ENCODE results near the gene RIC3. TPM values are rescaled to one million over a fixed set of nuclear protein-coding genes. Genes with fewer than 3 reads are reported as not detected.

Gene RIC3
- total and polyA plus RNA-seq, 2 donors (not counting 3 experiments of a cell fraction or from before 2014, with no cell fraction given), result not detected

DNA sequence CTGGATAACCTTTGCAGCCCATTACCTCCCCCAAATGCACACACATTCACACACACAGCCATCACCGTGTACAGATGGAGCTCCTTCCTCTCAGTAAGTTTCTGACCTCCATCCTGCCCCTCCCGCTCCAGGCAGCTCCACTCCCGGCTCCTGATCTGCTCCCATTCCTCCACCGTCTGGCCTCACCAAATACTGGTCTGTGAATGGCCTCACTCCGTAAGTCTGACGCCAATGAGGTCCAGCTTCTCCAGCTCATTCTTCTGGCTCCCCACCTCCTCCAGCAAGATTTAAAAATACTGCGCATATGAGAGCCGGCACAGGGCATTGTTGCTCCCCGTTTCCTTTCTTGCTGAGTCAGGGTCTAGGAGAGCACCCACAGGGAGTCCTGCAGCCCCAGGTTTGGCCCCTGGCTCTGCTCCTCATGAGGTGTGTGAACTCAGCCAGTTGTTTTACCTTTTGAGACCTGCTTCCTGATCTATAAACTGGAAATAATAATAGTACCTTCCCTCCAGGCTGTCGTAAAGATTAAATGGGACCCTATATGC lies 101.8 kb downstream of the RIC3 start:
- no peak overlapping the region for H2AFZ ChIP-seq (ENCODE audit: low read depth, low read length)
- H4K20me1 ChIP-seq (replicated peaks; ENCODE audit: control insufficient read depth, extremely low read depth, insufficient read depth, low read length), result no peaks in the 10 kb centered on the region
- DNase-seq (ENCODE audit: low read depth, low spot score), result no peak
- H3K9me1 ChIP-seq (replicated peaks; ENCODE audit: control insufficient read depth, extremely low read depth, insufficient read depth, low read length), result no peaks in the 10 kb centered on the region
- H3K36me3 ChIP-seq (ENCODE audit: control insufficient read depth in 2 of 2, extremely low read depth in 1 of 2, insufficient read depth in 2 of 2, low read length in 2 of 2), result no peaks in the 10 kb centered on the region
- no peak overlapping the region for H3K9ac ChIP-seq (replicated peaks; ENCODE audit: extremely low read depth, insufficient read depth, low read length)
- no peak overlapping the region for H3K27ac ChIP-seq (ENCODE audit: insufficient read depth, low read depth, low read length)
- CTCF ChIA-PET, result interaction anchor here (1.0 to 3.5 kb wide), 5 partner anchors 10 to 60 kb away, joined by 3 to 32 read pairs (median 5); no protein-coding TSS in a partner anchor
- no peaks in the 10 kb centered on the region for H3K9me3 ChIP-seq (replicated peaks; ENCODE audit: control insufficient read depth, insufficient read depth, low read length)
- no TSS peak for BruUV-seq (replicated peaks)
- dilution Hi-C loops (cut with MboI; ENCODE audit: extremely low pct_ligation_motif_present, low sequenced_read_pairs), result no loop called here
- H3K4me1 ChIP-seq (ENCODE audit: control insufficient read depth, extremely low read depth, insufficient read depth, low read length), result peaks cover 3% of the 10 kb centered on the region
- no peak overlapping the region for H3K4me2 ChIP-seq (ENCODE audit: insufficient read depth, low read length)
- H3K4me3 ChIP-seq (replicated peaks in 1 of 3; ENCODE audit: insufficient read depth in 1 of 3, low read depth in 1 of 3, low read length in 3 of 3), result no peak overlapping the region
- TF ChIP-seq POLR2A (IDR thresholded peaks at IDR 0.05; ENCODE audit: low read depth, low read length) (no peak), JUN (IDR thresholded peaks at IDR 0.05; ENCODE audit: borderline replicate concordance, insufficient read depth, insufficient read length, low read depth) (no peak), EZH2 (IDR thresholded peaks at IDR 0.05; ENCODE audit: borderline replicate concordance, low read depth, low read length, severe bottlenecking) (no peak), POLR2AphosphoS5 (IDR thresholded peaks at IDR 0.05; ENCODE audit: insufficient read depth, low read depth, low read length) (no peak), MYC (IDR thresholded peaks at IDR 0.05; ENCODE audit: low read depth, low read length) (no peak), FOS (IDR thresholded peaks at IDR 0.05; ENCODE audit: borderline replicate concordance, insufficient read depth, low read length) (no peak), GATA2 (IDR thresholded peaks at IDR 0.05; ENCODE audit: insufficient read depth, insufficient read length, low read depth, low read length) (no peak)
- TF ChIP-seq, protein P1, sequence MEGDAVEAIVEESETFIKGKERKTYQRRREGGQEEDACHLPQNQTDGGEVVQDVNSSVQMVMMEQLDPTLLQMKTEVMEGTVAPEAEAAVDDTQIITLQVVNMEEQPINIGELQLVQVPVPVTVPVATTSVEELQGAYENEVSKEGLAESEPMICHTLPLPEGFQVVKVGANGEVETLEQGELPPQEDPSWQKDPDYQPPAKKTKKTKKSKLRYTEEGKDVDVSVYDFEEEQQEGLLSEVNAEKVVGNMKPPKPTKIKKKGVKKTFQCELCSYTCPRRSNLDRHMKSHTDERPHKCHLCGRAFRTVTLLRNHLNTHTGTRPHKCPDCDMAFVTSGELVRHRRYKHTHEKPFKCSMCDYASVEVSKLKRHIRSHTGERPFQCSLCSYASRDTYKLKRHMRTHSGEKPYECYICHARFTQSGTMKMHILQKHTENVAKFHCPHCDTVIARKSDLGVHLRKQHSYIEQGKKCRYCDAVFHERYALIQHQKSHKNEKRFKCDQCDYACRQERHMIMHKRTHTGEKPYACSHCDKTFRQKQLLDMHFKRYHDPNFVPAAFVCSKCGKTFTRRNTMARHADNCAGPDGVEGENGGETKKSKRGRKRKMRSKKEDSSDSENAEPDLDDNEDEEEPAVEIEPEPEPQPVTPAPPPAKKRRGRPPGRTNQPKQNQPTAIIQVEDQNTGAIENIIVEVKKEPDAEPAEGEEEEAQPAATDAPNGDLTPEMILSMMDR (IDR thresholded peaks at IDR 0.05; ENCODE audit: extremely low read depth in 1 of 2, insufficient read depth in 1 of 2, low read depth in 1 of 2, low read length in 2 of 2), result no peak
- TF ChIP-seq, protein P2, sequence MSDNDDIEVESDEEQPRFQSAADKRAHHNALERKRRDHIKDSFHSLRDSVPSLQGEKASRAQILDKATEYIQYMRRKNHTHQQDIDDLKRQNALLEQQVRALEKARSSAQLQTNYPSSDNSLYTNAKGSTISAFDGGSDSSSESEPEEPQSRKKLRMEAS (IDR thresholded peaks at IDR 0.05; ENCODE audit: insufficient read depth, insufficient read length), result no peak
- POLR2A ChIA-PET, result no interaction called here
- no peak for FAIRE-seq
- intact Hi-C loops (cut with micrococcal nuclease), result no loop called here
- H3K79me2 ChIP-seq (ENCODE audit: control insufficient read depth, insufficient read depth, low read length), result no peaks in the 10 kb centered on the region
- H3K27me3 ChIP-seq (ENCODE audit: control insufficient read depth in 2 of 2, insufficient read depth in 2 of 2, low read length in 2 of 2), result no peaks in the 10 kb centered on the region
